Measurements from ENCODE around the gene PQBP1.

Gene PQBP1

GRCh38 chrX:48939524-48940228, 41.9 kb downstream of the PQBP1 start:
- no peak for TF ChIP-seq CTCF (IDR thresholded peaks at IDR 0.05; ENCODE audit: low read depth, low read length)
- DNase-seq (ENCODE audit: extremely low read depth, low read depth): no peak

GRCh38 chrX:48940404-48940955, 42.8 kb downstream of the PQBP1 start:
- no peak for DNase-seq (ENCODE audit: extremely low read depth, low read depth)

GRCh38 chrX:48942895-48943294, 45.2 kb downstream of the PQBP1 start:
- no peak for TF ChIP-seq CTCF (IDR thresholded peaks at IDR 0.05; ENCODE audit: low read depth, low read length)

More at GRCh38 chrX:48940404-48940955, 42.8 kb downstream of the PQBP1 start:
- no peak for TF ChIP-seq CTCF (IDR thresholded peaks at IDR 0.05; ENCODE audit: low read depth, low read length)

GRCh38 chrX:48945517-48946348, 48.0 kb downstream of the PQBP1 start:
- DNase-seq (ENCODE audit: extremely low read depth, low read depth): no peak
- peak; percentile 85 for TF ChIP-seq CTCF (IDR thresholded peaks at IDR 0.05; ENCODE audit: low read depth, low read length)

More at GRCh38 chrX:48942895-48943294, 45.2 kb downstream of the PQBP1 start:
- DNase-seq (ENCODE audit: extremely low read depth, low read depth): no peak

- TF ChIP-seq CTCF (IDR thresholded peaks at IDR 0.05; ENCODE audit: low read depth, low read length): no peak
- no peak for DNase-seq (ENCODE audit: extremely low read depth, low read depth)
Measured at GRCh38 chrX:48948589-48948988, 50.9 kb downstream of the PQBP1 start.

Data from AG09319 (cell line).